Esophagus (tissue), 2 donors: ENCODE data around the gene MACROD2. TPM values are rescaled to one million over a fixed set of nuclear protein-coding genes. Genes with fewer than 3 reads are reported as not detected.

Experiments
- H3K27ac ChIP-seq, 2 donors: one replicate each; pipeline ENCODE4 v1.5.1; 2013; ENCODE audit warnings: low read depth in 2 of 2, mild to moderate bottlenecking in 2 of 2, inconsistent platforms in 1 of 2, low read length in 1 of 2, moderate library complexity in 1 of 2
- H3K27me3 ChIP-seq, 2 donors: one replicate each; pipeline ENCODE4 v1.6.1; 2013; ENCODE audit warnings: low read length in 2 of 2, control low read depth in 1 of 2, mild to moderate bottlenecking in 1 of 2; ENCODE audit not compliant: insufficient read depth in 2 of 2, control insufficient read depth in 1 of 2
- H3K36me3 ChIP-seq, 2 donors: one replicate each; pipeline ENCODE4 v1.6.1; 2013; ENCODE audit warnings: low read length in 1 of 2; ENCODE audit not compliant: control insufficient read depth in 2 of 2, insufficient read depth in 2 of 2
- H3K4me1 ChIP-seq, 2 donors: one replicate each; pipeline ENCODE4 v1.6.1; 2013; ENCODE audit warnings: low read length in 1 of 2; ENCODE audit not compliant: control insufficient read depth in 2 of 2, insufficient read depth in 2 of 2
- H3K4me3 ChIP-seq, 2 donors: one replicate each; pipeline ENCODE4 v1.5.1; 2013; ENCODE audit warnings: low read length in 2 of 2, mild to moderate bottlenecking in 2 of 2, low read depth in 1 of 2, moderate library complexity in 1 of 2
- H3K9me3 ChIP-seq, 2 donors: one replicate each; pipeline ENCODE4 v1.6.1; 2013; ENCODE audit warnings: mild to moderate bottlenecking in 2 of 2, low read depth in 1 of 2, low read length in 1 of 2, moderate library complexity in 1 of 2; ENCODE audit not compliant: control insufficient read depth in 2 of 2, insufficient read depth in 1 of 2
- WGBS, 2 donors: extraction: QIAGEN DNeasy Blood & Tissue Kit; methylation state at CpG; one replicate each; pipeline ENCODE4 v1.1.7; 2013; 5-methylcytosine and 5-hydroxymethylcytosine counted together
- polyA plus RNA-seq, 2 donors: library from polyadenylated mRNA; stranded (reverse); fragments of 200-250 nt; gene quantifications; one replicate each; pipeline ENCODE4 v1.2.3, GENCODE V29; 2013
- donor health status: healthy with polysubstance abuse.
- donor health status: Bipolar disorder and iron deficiency.

The MACROD2 gene
- polyA plus RNA-seq, 2 donors: 0.64 to 1.9 TPM

GRCh38 chr20:16052456-16052855 lies 2057.1 kb downstream of the MACROD2 start:
- H3K27ac ChIP-seq: no peak overlapping the region

DNA sequence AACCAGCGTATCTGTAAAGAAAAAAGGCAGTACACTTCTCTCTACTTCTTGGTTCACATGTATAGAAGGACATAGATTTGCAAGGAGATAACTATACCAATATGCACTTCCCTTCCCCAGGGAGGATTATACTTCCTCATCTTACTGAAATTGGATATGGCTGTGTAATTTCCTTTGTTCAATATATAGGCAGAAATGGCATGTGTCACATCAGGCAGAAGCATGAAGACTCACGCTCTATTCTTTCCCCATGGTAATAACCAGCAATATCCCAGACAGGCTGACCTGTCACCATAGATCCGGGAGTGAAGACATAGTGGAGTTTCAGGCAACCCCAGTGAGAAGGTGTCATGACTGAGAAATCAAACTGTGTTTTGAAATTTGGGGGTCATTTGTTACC lies 2059.7 kb downstream of the MACROD2 start:
- Histone ChIP-seq H3K27ac (no peak overlapping the region), H3K36me3 (no peaks in the 10 kb centered on the region), H3K4me1 (no peaks in the 10 kb centered on the region), H3K4me3 (no peak overlapping the region), H3K9me3 (no peaks in the 10 kb centered on the region), H3K27me3 (no peaks in the 10 kb centered on the region)
- 85 to 88% methylated on average over 3 of the region's 3 CpGs for WGBS, 2 donors

More at GRCh38 chr20:16052456-16052855, 2057.1 kb downstream of the MACROD2 start:
- Histone ChIP-seq H3K4me3 (no peak overlapping the region), H3K27me3 (no peaks in the 10 kb centered on the region), H3K36me3 (no peaks in the 10 kb centered on the region), H3K4me1 (no peaks in the 10 kb centered on the region), H3K9me3 (no peaks in the 10 kb centered on the region)
- WGBS, 2 donors: 68 to 78% methylated on average over 4 of the region's 4 CpGs

DNA sequence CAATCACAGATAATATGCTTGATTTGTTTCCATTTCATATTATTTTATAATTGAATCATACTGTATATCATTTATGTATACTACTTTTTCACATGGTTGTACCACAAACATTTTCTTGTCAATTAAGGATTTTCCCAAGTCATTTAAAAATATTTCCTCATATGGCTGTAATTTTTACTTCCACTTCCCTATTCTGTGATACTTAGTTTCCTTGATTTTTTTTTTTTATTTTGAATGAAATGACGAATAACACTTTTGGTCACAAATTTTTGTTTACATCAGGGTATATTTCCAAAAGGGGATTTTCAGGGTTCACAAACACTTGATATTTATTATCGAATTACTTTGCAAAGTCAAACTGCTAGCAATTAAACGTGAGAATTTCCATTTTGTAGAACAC lies 2062.3 kb downstream of the MACROD2 start:
- no peak overlapping the region for H3K27ac ChIP-seq
- H3K4me1 ChIP-seq: no peaks in the 10 kb centered on the region
- H3K4me3 ChIP-seq: no peak overlapping the region
- no peaks in the 10 kb centered on the region for H3K27me3 ChIP-seq
- no peaks in the 10 kb centered on the region for H3K9me3 ChIP-seq
- H3K36me3 ChIP-seq: no peaks in the 10 kb centered on the region
- WGBS, 2 donors: 74 to 84% methylated on average over 3 of the region's 3 CpGs

- H3K4me1 ChIP-seq: no peaks in the 10 kb centered on the region
- H3K4me3 ChIP-seq: no peak overlapping the region
- no peaks in the 10 kb centered on the region for H3K27me3 ChIP-seq
- H3K9me3 ChIP-seq: no peaks in the 10 kb centered on the region
- no peak overlapping the region for H3K27ac ChIP-seq
- 91 to 93% methylated on average over 3 of the region's 3 CpGs for WGBS, 2 donors
- no peaks in the 10 kb centered on the region for H3K36me3 ChIP-seq
Measured at GRCh38 chr20:16058268-16058667, 2063.0 kb downstream of the MACROD2 start.

DNA sequence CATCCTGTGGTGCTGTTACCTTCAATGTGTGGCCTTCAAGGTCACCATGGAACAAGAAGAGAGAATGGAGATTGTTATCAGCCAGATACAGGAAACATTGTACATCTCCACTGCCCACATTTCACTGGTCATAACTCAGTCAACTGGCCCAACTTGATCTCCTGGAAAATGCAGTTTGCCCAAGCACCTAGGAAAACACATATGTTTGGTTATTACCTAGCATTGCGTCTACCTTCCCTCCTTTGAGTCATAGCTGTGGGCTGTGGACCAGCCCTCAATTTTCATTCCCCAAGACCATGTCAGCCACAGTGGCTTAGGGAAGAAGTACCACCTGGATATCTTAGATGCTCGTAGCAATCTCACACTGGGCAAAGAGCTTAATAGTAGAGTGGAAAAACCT lies 2064.5 kb downstream of the MACROD2 start:
- 85 to 86% methylated on average over 2 of the region's 2 CpGs for WGBS, 2 donors
- no peaks in the 10 kb centered on the region for H3K36me3 ChIP-seq

GRCh38 chr20:16061351-16061750 lies 2066.0 kb downstream of the MACROD2 start:
- H3K27me3 ChIP-seq: no peaks in the 10 kb centered on the region
- H3K9me3 ChIP-seq: no peaks in the 10 kb centered on the region
- WGBS, 2 donors: 54 to 77% methylated on average over 7 of the region's 7 CpGs
- no peak overlapping the region for H3K27ac ChIP-seq
- no peak overlapping the region for H3K4me3 ChIP-seq
- no peaks in the 10 kb centered on the region for H3K4me1 ChIP-seq
- H3K36me3 ChIP-seq: no peaks in the 10 kb centered on the region

More for the DNA sequence above, 2064.5 kb downstream of the MACROD2 start:
- H3K4me3 ChIP-seq: no peak overlapping the region
- no peak overlapping the region for H3K27ac ChIP-seq
- H3K27me3 ChIP-seq: no peaks in the 10 kb centered on the region
- no peaks in the 10 kb centered on the region for H3K9me3 ChIP-seq
- no peaks in the 10 kb centered on the region for H3K4me1 ChIP-seq

DNA sequence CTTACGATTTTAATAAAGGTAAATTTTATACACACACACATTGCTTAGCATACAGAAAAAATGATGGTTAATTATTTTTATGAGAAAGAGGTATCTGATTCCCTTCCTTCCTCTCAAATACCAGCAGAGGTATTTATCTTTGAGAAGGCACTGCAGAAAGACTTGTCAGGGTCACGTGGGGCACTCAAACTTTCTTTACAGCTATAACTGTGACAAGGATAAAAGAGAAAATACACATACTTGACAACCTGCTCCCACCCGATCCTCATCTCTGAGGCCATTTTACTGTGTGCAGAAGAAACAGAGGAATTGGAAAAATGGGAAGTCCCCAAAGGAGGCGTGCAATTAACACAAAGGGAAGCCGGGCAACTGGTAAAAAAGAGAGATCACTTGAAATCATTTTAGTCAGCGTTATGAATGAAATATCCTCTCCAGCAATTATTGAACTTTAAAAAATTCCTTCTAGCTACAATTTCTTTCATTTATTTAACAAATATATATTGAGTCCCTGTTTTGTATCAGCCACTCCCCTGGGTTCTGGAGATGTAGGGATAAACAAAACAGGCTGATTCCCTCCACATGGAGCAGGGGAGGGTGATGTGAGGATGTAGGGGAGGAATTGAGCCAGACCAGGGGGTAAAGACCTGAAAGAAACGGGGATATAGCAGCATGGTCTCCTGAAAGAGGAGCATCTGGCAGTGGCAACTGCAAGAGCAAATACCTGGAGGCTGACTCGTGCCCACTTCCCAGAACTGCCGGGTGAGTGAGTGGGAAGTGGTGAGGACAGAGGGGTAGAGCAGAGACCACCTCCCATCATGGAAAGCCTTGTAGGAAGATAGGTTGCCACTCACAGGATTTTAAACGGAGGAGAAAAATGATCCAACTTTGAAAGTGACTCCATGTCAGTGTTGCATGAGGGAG lies 2067.6 kb downstream of the MACROD2 start:
- no peaks in the 10 kb centered on the region for H3K27me3 ChIP-seq
- H3K9me3 ChIP-seq: no peaks in the 10 kb centered on the region
- H3K4me3 ChIP-seq: no peak overlapping the region
- WGBS, 2 donors: 72% methylated on average over 10 of the region's 10 CpGs
- H3K27ac ChIP-seq: no peak overlapping the region
- no peaks in the 10 kb centered on the region for H3K4me1 ChIP-seq
- H3K36me3 ChIP-seq: no peaks in the 10 kb centered on the region

GRCh38 chr20:16063881-16064280 lies 2068.6 kb downstream of the MACROD2 start:
- H3K9me3 ChIP-seq: no peaks in the 10 kb centered on the region
- H3K27ac ChIP-seq: no peak overlapping the region
- no peaks in the 10 kb centered on the region for H3K36me3 ChIP-seq
- H3K4me3 ChIP-seq: no peak overlapping the region
- H3K27me3 ChIP-seq: no peaks in the 10 kb centered on the region
- 47 to 66% methylated on average over 2 of the region's 2 CpGs for WGBS, 2 donors
- no peaks in the 10 kb centered on the region for H3K4me1 ChIP-seq

- 67 to 71% methylated on average over 3 of the region's 3 CpGs for WGBS, 2 donors
- H3K4me1 ChIP-seq: no peaks in the 10 kb centered on the region
- no peaks in the 10 kb centered on the region for H3K27me3 ChIP-seq
- H3K27ac ChIP-seq: no peak overlapping the region
- H3K4me3 ChIP-seq: no peak overlapping the region
- no peaks in the 10 kb centered on the region for H3K36me3 ChIP-seq
- H3K9me3 ChIP-seq: no peaks in the 10 kb centered on the region
Measured at GRCh38 chr20:16064989-16065707, 2069.8 kb downstream of the MACROD2 start.
